GM19025 (cell line): ENCODE data around the gene SMIM38.

ENCODE experiments used
- ATAC-seq: cut with Tn5 transposase; IDR thresholded peaks from one replicate; pipeline ENCODE4 v1.9.1; 2021; ENCODE audit warnings: mild to moderate bottlenecking, low read depth, moderate library complexity; ENCODE audit not compliant: unreplicated experiment

Gene SMIM38

GRCh38 chr11:69174841-69175240 is 19.1 kb downstream of the SMIM38 start:
- no peak for ATAC-seq

- ATAC-seq = no peak
Observed at GRCh38 chr11:69178819-69179482, 23.2 kb downstream of the SMIM38 start.

GRCh38 chr11:69180226-69180625 is 24.5 kb downstream of the SMIM38 start:
- ATAC-seq = no peak

GRCh38 chr11:69180726-69181125 is 25.0 kb downstream of the SMIM38 start:
- ATAC-seq = no peak

- no peak for ATAC-seq
Observed at GRCh38 chr11:69183613-69184012, 27.9 kb downstream of the SMIM38 start.

GRCh38 chr11:69186316-69187260 is 30.9 kb downstream of the SMIM38 start:
- ATAC-seq = no peak

GRCh38 chr11:69187540-69188065 is 31.9 kb downstream of the SMIM38 start:
- ATAC-seq = no peak

- ATAC-seq = no peak
Observed at GRCh38 chr11:69189059-69189458, 33.3 kb downstream of the SMIM38 start.

- ATAC-seq = no peak
Observed at GRCh38 chr11:69190796-69191536, 35.2 kb downstream of the SMIM38 start.

- no peak for ATAC-seq
Observed at GRCh38 chr11:69192301-69192721, 36.6 kb downstream of the SMIM38 start.

- ATAC-seq = no peak
Observed at GRCh38 chr11:69193151-69193550, 37.4 kb downstream of the SMIM38 start.

- ATAC-seq = no peak
Observed at GRCh38 chr11:69193629-69194028, 37.9 kb downstream of the SMIM38 start.

GRCh38 chr11:69194396-69194795 is 38.7 kb downstream of the SMIM38 start:
- no peak for ATAC-seq

- ATAC-seq = no peak
Observed at GRCh38 chr11:69194956-69195355, 39.2 kb downstream of the SMIM38 start.

GRCh38 chr11:69195824-69196782 is 40.4 kb downstream of the SMIM38 start:
- ATAC-seq = no peak

GRCh38 chr11:69196783-69197169 is 41.0 kb downstream of the SMIM38 start:
- ATAC-seq = no peak

- no peak for ATAC-seq
Observed at GRCh38 chr11:69198891-69199582, 43.3 kb downstream of the SMIM38 start.

- no peak for ATAC-seq
Observed at GRCh38 chr11:69199583-69200315, 44.0 kb downstream of the SMIM38 start.
